Measurements from ENCODE around the gene LAG3.

LAG3 gene

GRCh38 chr12:6792522-6793201, 20.3 kb downstream of the LAG3 start:
- no peaks in the 10 kb centered on the region for H3K27me3 ChIP-seq (ENCODE audit: insufficient read depth, low read depth, severe bottlenecking)
- no peaks in the 10 kb centered on the region for H3K9me3 ChIP-seq (ENCODE audit: severe bottlenecking)
- no peak overlapping the region for H3K27ac ChIP-seq
- TF ChIP-seq CTCF (IDR thresholded peaks at IDR 0.05; ENCODE audit: low read depth, low read length): no peak
- DNase-seq: no peak
- H3K36me3 ChIP-seq: no peaks in the 10 kb centered on the region
- no peak overlapping the region for H3K4me3 ChIP-seq (ENCODE audit: low read depth, low read length)

GRCh38 chr12:6795088-6795487, 22.8 kb downstream of the LAG3 start:
- no peaks in the 10 kb centered on the region for H3K9me3 ChIP-seq (ENCODE audit: severe bottlenecking)
- DNase-seq: no peak
- no peak overlapping the region for H3K4me3 ChIP-seq (ENCODE audit: low read depth, low read length)
- H3K27ac ChIP-seq: no peak overlapping the region
- no peaks in the 10 kb centered on the region for H3K36me3 ChIP-seq
- TF ChIP-seq CTCF (IDR thresholded peaks at IDR 0.05; ENCODE audit: low read depth, low read length): no peak
- H3K27me3 ChIP-seq (ENCODE audit: insufficient read depth, low read depth, severe bottlenecking): no peaks in the 10 kb centered on the region

- no peaks in the 10 kb centered on the region for H3K36me3 ChIP-seq
- H3K4me3 ChIP-seq (ENCODE audit: low read depth, low read length): no peak overlapping the region
- H3K27ac ChIP-seq: no peak overlapping the region
- no peaks in the 10 kb centered on the region for H3K27me3 ChIP-seq (ENCODE audit: insufficient read depth, low read depth, severe bottlenecking)
- no peak for TF ChIP-seq CTCF (IDR thresholded peaks at IDR 0.05; ENCODE audit: low read depth, low read length)
- DNase-seq: no peak
- H3K9me3 ChIP-seq (ENCODE audit: severe bottlenecking): no peaks in the 10 kb centered on the region
Measured at GRCh38 chr12:6796576-6796975, 24.3 kb downstream of the LAG3 start.

- Histone ChIP-seq H3K4me3 (ENCODE audit: low read depth, low read length) (no peak overlapping the region), H3K9me3 (ENCODE audit: severe bottlenecking) (peaks cover 2% of the 10 kb centered on the region), H3K27ac (no peak overlapping the region), H3K36me3 (no peaks in the 10 kb centered on the region), H3K27me3 (ENCODE audit: insufficient read depth, low read depth, severe bottlenecking) (no peaks in the 10 kb centered on the region)
- no peak for TF ChIP-seq CTCF (IDR thresholded peaks at IDR 0.05; ENCODE audit: low read depth, low read length)
- no peak for DNase-seq
Measured at GRCh38 chr12:6799147-6799546, 26.8 kb downstream of the LAG3 start.

- H3K27ac ChIP-seq: no peak overlapping the region
- H3K4me3 ChIP-seq (ENCODE audit: low read depth, low read length): no peak overlapping the region
- no peak for DNase-seq
- TF ChIP-seq CTCF (IDR thresholded peaks at IDR 0.05; ENCODE audit: low read depth, low read length): no peak
- H3K36me3 ChIP-seq: no peaks in the 10 kb centered on the region
- H3K27me3 ChIP-seq (ENCODE audit: insufficient read depth, low read depth, severe bottlenecking): no peaks in the 10 kb centered on the region
- H3K9me3 ChIP-seq (ENCODE audit: severe bottlenecking): peaks cover 2% of the 10 kb centered on the region
Measured at GRCh38 chr12:6807170-6807569, 34.9 kb downstream of the LAG3 start.

GRCh38 chr12:6809056-6809455, 36.7 kb downstream of the LAG3 start:
- DNase-seq: no peak
- no peak overlapping the region for H3K27ac ChIP-seq
- H3K27me3 ChIP-seq (ENCODE audit: insufficient read depth, low read depth, severe bottlenecking): no peaks in the 10 kb centered on the region
- no peak for TF ChIP-seq CTCF (IDR thresholded peaks at IDR 0.05; ENCODE audit: low read depth, low read length)
- H3K4me3 ChIP-seq (ENCODE audit: low read depth, low read length): no peak overlapping the region
- H3K36me3 ChIP-seq: no peaks in the 10 kb centered on the region
- H3K9me3 ChIP-seq (ENCODE audit: severe bottlenecking): no peaks in the 10 kb centered on the region

Measured in WERI-Rb-1 (cell line).